GM19351 (cell line): Measurements from ENCODE around the gene USP15.
"Not testable (repeated sequence)": the region's sequence is repeated elsewhere in the genome, so short reads cannot be mapped to it uniquely, and the experiment has no call there.

ENCODE experiments used
- ATAC-seq: cut with Tn5 transposase; IDR thresholded peaks from one replicate; pipeline ENCODE4 v1.9.1; 2021; ENCODE audit warnings: mild to moderate bottlenecking, moderate library complexity; ENCODE audit not compliant: unreplicated experiment

The USP15 gene

GRCh38 chr12:62365846-62366245 is 105.6 kb downstream of the USP15 start:
- not testable (repeated sequence) for ATAC-seq

DNA sequence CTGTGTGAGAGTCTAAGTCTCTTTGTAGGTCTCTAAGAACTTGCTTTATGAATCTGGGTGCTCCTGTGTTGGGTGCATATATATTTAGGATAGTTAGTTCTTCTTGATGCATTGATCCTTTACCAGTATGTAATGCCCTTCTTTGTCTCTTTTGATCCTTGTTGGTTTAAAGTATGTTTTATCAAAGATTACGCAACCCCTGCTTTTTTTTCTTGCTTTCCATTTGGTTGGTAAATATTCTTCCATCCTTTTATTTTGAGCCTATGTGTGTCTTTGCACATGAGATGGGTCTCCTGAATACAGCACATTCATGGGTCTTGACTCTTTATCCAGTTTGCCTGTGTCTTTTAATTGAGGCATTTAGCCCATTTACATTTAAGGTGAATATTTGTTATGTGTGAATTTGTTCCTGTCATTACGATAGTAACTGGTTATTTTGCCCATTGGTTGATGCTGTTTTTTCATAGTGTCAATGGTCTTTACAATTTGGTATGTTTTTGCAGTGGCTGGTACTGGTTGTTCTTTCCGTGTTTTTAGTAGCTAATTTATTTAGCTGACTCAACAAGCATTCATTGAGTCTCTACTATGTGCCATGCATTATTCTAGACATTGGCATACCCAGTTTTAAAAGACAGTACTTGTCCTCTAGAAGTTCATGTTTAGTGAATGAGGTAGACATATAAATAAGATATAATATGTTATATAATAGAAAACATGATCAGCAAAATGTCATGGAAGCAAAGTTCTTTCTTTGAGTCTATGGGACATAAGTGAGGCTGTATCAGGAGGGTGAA is 108.4 kb downstream of the USP15 start:
- not testable (repeated sequence) for ATAC-seq

DNA sequence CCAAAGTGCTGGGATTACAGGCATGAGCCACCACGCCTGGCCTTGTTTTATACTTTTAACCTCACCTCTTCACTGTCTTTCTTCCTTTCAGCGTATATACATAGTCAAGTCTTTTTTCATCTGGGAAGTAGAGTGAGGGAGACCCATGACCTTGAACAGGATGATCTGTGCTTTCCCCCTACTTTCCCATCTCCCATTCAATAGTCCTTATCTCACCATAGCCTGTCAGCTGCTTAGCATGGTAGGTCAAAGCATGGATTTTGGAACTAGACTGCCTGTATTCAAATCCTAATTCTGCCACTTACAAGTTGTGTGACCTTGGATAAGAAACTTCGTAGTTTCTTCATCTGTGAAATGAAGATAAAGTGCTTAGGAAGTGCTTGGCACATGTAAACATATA is 110.0 kb downstream of the USP15 start:
- ATAC-seq: no peak

DNA sequence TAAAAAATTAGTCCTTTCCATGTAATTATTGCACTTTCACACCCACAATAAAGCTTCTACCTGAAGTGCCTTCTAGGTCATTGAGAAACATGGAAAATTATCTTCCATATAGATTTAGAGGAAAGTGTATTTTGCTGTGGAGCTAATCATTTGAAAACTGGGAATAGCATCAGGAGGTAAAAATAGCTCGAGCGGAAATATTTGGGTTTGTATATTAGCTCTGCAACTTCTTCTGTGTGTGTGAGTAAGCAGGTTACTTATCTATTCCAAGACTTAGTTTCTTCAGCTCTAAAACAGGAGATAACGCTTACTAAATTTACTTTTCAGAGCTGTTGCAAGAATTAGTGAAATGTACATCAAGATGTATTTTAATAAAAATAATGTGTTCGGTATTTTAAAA is 111.5 kb downstream of the USP15 start:
- no peak for ATAC-seq

DNA sequence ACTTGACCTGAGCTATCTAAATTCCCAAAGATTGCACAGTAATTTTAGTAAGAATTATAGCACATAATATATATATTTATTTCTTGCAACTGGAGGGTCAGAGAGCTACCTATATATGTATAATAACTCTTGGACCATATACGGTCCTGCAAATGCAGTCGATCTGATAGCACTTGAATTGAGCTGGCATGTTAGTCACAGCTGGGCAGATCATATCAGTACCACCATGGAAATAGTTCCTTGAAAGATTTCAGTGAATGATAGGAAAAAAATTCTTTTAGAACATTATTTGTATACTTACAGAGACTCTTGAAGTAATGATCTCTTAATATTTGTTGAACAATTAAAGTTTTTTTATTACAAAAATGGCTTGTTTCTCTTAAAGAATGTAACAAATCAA is 111.9 kb downstream of the USP15 start:
- ATAC-seq: no peak

- no peak for ATAC-seq
Measured at GRCh38 chr12:62372825-62373224, 112.6 kb downstream of the USP15 start.

- no peak for ATAC-seq
Measured at GRCh38 chr12:62375603-62376002, 115.4 kb downstream of the USP15 start.

GRCh38 chr12:62379026-62379722 is 119.0 kb downstream of the USP15 start:
- ATAC-seq: no peak

GRCh38 chr12:62379723-62380045 is 119.5 kb downstream of the USP15 start:
- no peak for ATAC-seq

DNA sequence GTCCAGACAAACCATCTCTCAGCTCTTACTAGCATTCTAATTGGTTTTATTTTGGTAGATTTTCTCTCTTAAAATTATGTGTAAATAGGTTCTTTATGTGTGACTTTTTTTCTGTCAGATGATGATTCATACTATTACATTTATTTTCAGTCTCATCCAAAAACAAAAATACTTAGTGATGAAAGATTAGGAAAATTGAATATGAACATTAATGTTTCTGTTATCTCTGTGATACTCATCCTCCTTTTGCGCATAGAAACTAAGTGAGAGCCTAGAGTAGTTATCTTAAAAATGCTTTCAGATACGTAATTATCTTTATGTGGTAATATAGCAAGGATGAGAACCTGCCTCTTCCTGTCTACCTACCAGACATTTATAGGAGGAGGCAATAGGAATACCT is 122.3 kb downstream of the USP15 start:
- no peak for ATAC-seq

DNA sequence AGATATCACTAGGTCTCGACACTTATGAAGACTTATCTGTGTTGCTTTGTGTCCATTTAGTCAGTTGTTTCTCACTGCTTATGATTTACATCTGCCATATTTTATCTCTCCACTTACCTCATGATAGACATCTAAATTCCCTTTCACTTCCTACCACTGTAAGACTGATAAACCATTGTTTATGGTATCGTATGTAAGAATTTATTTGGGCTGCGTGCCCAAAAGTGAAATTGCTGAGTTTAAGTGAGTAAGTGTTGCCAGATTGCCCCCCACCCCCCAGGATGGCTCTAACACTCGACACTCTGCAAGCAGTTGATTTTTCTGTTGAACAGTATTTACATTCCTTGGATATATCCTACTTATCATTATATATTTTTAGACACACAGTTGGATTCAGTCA is 136.5 kb downstream of the USP15 start:
- ATAC-seq: no peak

DNA sequence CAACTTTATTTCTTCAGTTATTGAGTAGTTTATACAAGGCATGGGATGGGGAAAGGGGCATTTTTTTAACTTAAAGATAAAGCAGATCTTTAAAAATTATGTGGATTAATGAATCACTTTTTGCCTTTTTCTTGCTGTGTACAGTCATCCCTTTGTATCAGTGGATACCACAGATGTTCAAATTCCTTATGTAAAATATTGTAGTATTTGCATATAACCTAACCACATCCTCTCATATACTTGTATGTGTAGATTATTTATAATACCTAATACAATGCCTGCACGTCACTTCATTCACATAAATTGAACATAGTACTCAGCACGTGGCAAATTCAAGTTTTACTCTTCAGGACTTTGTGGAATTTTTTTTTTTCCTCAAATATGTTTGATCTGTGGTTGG is 139.9 kb downstream of the USP15 start:
- no peak for ATAC-seq

DNA sequence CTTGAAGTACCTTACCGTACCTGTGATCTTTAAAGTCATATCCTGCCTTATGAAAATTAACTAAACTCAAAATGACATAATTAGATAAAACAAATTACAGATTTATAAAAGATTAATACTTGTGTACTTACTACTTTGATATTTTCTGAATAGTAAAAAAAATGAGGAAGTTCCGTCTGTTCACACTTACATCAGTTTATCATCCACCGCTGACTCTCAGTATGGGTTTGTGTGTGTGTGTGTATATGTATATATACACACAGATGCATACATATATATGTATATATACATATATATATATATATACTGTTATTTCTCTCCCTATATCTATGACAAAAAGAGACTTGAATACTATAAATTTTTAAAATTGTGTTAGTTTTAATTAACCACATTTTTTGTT is 141.4 kb downstream of the USP15 start:
- peak; percentile 51 for ATAC-seq

DNA sequence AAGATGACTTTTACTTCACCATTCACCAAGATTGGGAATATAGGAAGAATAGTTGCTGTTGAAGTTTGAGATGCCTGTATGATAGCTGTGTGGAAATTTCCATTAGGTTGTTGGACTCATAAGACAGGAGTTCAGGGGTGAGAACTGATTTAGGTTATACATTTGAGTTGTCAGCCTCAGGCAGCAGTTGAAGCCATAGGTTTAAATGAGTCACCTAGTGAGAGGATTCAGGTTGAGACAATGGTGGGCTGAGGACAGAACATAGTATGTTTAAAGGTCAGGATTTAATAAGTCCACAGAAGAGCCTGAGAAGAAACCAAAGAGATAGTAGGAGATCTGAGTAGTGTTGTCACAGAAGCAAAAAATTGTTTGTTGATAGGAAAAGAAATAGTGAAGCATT is 142.8 kb downstream of the USP15 start:
- no peak for ATAC-seq

GRCh38 chr12:62407587-62407986 is 147.4 kb downstream of the USP15 start:
- no peak for ATAC-seq

DNA sequence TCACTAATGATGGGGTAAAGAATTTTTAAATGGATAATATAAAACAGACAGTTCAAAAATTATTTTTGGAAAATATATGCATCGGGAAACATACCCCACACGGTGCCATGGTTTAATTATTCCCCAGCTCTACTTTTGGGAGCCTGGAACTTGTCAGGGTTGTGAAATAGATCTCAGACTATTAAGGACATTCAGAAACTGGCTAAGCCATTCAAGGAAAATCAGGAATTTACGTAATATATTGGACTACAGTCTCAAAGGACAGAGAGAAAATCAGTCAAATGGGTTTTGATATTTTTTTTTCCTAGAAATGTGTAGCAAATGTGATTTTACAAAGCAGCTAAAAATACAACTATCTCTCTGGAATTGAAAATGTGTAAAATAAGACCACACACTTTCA is 148.9 kb downstream of the USP15 start:
- no peak for ATAC-seq

GRCh38 chr12:62414180-62414579 is 154.0 kb downstream of the USP15 start:
- no peak for ATAC-seq

GRCh38 chr12:62426089-62426488 is 165.9 kb downstream of the USP15 start:
- ATAC-seq: no peak

DNA sequence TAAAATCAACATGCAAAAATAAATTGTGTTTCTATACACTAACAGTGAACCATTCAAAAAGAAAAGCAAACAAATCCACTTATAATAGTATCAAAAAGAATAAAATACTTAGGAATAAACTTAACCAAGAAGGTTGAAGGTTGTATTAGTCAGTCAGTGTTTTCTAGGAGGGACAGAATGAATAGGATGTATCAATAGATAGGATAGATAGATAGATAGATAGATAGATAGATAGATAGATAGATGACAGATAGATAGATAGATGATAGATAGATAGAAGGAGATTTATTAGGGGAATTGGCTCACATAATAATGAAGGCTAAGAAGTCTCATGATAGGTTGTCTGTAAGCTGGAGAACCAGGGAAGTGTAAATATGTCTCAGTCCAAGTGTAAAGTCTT is 169.3 kb downstream of the USP15 start:
- no peak for ATAC-seq

DNA sequence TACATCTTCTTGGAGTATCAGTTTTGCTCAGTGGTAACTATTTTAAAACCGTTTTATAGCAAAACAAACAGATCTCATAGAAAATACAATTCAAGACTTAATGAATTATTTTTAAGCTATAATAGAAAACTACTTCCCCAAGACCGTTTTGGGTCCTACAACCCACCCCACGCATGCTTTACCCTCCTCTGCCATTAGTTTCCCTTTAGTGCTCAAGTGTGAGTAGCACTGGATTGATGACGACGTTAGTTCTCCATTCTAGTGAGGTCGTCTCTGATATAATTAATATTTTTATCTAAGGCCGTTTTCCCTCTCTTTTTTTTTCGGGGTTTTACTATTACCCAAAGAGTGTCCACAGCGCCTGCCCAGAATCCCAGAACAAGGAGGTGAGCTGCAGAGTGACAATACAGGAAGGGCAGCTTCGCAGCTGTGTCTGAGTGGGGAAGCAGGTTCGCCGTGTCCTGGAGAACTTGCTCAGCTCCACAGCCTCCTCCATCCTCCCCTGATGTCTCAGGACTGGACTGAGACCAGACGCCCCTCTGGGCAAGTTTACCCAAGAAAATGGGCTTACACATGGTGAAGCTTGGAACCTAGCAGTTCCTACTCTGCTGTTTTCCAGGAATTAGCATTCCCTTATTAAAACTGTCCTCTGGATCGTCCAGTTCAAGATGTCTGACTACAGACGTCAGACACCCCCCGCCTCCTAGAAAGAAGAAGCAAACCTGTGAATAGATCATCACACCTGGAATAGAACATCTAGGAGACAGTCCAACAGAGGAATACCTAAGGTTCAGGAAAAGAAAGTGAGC is 174.5 kb downstream of the USP15 start:
- no peak for ATAC-seq

DNA sequence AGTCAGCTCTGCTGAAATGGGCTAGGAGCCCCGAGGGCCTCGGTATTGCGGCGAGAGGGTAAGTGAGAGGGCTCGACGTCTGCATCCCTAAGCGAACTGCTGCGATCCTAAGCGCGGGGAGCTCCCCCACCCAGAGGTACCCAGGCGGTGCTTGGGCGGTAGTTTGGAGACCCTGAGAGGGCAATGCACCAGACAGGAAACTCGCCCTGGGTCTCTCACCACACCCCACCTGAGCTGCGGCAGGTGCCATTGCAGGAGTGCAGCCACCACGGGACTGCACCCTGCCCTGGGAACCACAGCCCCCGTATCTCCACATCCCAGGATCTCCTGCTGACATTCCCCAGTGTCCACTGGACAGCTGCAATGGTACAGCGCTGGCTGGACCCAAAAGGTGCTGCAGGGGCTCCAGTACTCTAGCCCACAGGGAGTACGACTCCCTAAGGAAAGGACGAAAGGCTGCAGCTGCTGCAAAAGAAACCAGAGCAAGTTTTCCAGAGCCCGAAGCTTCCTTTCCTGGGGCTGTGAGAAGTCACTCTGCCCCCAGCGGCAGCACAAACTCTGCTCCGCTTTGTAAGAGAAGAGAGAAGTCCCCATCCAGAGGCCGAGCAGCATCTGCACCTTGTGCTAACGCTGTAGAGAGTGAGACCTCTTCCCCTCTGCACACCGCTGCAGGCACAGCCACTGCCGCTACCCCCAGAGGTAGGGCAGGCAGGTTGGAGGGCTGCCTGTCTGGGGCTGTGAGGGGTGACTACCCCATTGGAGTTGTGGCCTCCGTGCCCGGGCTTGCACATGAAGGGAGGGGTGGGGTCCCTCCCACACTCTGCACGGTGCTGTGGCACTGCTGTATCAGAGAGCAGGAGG is 175.3 kb downstream of the USP15 start:
- peak; percentile 88 for ATAC-seq
